ENCODE data around the gene ZCCHC8.
"Not testable (repeated sequence)": the region's sequence is repeated elsewhere in the genome, so short reads cannot be mapped to it uniquely, and the experiment has no call there.

The ZCCHC8 gene

GRCh38 chr12:122471324-122472226 lies 29.2 kb downstream of the ZCCHC8 start:
- DNase-seq (ENCODE audit: low read depth): no peak

DNA sequence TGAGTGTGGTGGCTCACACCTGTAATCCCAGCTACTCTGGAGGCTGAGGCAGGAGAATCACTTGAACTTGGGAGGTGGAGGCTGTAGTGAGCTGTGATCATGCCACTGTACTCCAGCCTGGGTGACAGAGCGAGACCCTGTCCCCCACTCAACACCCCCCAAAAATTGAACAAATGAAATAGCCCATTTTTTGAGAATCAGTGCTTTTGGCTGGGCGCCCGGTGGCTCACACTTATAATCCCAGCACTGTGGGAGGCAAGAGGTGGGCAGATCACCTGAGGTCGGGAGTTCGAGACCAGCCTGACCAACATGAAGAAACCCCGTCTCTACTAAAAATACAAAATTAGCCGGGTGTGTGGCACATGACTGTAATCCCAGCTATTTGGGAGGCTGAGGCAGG lies 30.2 kb downstream of the ZCCHC8 start:
- not testable (repeated sequence) for DNase-seq (ENCODE audit: low read depth)

DNA sequence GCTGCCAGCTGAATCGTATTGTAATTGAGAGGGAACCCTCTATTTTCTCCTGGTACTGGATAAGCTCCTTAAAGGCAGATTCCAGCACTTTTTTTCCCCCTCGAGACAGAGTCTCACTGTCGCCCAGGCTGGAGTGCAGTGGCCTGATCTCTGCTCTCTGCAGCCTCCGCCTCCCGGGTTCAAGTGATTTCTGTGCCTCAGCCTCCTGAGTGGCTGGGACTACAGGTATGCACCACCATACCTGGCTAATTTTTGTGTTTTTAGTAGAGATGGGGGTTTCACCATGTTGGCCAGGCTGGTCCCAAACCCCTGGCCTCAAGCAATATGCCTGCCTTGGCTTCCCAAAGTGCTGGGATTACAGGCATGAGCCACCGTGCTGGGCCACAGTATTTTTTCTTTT lies 30.9 kb downstream of the ZCCHC8 start:
- not testable (repeated sequence) for DNase-seq (ENCODE audit: low read depth)

GRCh38 chr12:122467983-122468382 lies 32.7 kb downstream of the ZCCHC8 start:
- no peak for DNase-seq (ENCODE audit: low read depth)

GRCh38 chr12:122464317-122465042 lies 36.3 kb downstream of the ZCCHC8 start:
- DNase-seq (ENCODE audit: low read depth): peak; percentile 90

GRCh38 chr12:122460641-122461040 lies 40.1 kb downstream of the ZCCHC8 start:
- no peak for DNase-seq (ENCODE audit: low read depth)

GRCh38 chr12:122460061-122460460 lies 40.7 kb downstream of the ZCCHC8 start:
- no peak for DNase-seq (ENCODE audit: low read depth)

DNA sequence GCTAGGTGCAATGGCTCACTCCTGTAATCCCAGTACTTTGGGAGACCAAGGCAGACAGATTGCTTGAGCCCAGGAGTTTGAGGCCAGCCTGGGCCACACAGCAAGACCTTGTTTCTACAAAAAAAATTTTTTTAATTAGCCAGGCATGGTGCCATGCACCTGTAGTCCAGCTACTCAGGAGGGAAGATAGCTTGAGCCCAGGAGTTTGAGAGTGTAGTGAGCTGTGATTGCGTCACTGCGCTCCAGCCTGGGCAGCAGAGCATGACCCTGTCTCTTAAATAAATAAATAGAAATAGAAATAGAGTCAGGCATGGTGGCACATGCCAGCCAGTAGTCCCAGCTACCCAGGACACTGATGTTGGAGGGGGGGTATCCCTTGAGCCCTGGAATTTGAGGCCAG lies 41.5 kb downstream of the ZCCHC8 start:
- DNase-seq (ENCODE audit: low read depth): no peak

- no peak for DNase-seq (ENCODE audit: low read depth)
Measured at GRCh38 chr12:122458105-122459035, 42.4 kb downstream of the ZCCHC8 start.

- no peak for DNase-seq (ENCODE audit: low read depth)
Measured at GRCh38 chr12:122457627-122458026, 43.1 kb downstream of the ZCCHC8 start.

GRCh38 chr12:122454739-122455138 lies 46.0 kb downstream of the ZCCHC8 start:
- no peak for DNase-seq (ENCODE audit: low read depth)

- DNase-seq (ENCODE audit: low read depth): no peak
Measured at GRCh38 chr12:122454250-122454721, 46.4 kb downstream of the ZCCHC8 start.

DNA sequence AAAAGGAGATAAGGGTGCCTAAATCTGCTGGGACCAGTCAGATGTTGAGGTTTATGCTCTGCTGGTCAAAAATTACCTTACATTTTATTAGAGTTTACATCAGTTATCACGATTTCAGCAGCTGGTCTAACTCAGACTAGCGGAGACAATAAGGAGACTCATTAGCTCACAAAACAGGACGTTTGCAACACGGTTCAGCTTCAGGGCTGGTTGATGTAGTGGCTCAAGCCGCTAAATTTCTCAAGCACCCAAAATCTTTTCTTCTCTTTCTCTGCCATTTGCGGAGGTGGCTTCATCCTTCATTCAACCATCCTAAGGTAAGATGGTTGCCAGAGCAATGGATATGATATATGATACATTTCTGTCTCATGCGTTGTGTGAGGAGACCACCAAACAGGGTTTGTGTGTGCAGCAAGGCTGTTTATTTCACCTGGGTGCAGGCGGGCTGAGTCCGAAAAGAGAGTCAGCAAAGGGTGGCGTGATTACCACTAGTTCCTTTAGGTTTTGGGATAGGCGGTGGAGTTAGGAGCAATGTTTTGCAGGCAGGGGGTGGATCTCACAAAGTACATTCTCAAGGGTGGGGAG lies 47.9 kb downstream of the ZCCHC8 start:
- DNase-seq (ENCODE audit: low read depth): no peak

GRCh38 chr12:122449317-122449716 lies 51.4 kb downstream of the ZCCHC8 start:
- DNase-seq (ENCODE audit: low read depth): peak; percentile 34

GRCh38 chr12:122447825-122448224 lies 52.9 kb downstream of the ZCCHC8 start:
- DNase-seq (ENCODE audit: low read depth): not testable (repeated sequence)

- DNase-seq (ENCODE audit: low read depth): not testable (repeated sequence)
Measured at GRCh38 chr12:122446390-122446789, 54.3 kb downstream of the ZCCHC8 start.

DNA sequence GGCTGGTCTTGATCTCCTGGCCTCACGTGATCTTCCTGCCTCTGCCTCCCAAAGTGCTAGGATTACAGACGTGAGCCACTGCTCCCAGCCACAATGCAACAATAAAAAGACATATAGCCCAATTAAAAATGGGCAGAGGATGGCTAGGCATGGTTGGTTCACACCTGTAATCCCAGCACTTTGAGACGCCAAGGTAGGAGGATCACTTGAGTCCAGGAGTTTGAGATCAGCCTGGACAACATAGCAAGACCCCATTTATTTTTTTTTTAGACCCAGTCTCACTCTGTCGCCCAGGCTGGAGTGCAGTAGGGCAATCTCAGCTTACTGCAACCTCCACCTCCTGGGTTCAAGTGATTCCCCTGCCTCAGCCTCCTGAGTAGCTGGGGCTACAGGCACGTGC lies 56.7 kb downstream of the ZCCHC8 start:
- DNase-seq (ENCODE audit: low read depth): not testable (repeated sequence)

DNA sequence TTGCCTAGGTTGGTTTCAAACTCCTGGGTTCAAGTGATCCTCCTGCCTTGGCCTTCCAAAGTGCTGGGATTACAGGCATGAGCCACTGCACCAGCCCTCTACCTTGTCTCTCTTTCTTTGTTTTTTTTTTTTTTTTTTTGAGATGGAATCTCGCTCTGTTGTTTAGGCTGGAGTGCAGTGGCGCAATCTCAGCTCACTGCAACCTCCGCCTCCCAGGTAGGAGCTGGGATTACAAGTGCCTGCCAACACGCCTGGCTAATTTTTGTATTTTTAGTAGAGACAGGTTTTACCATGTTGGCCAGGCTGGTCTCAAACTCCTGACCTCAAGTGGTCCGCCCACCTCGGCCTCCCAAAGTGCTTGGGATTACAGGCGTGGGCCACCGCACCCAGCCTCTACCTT lies 61.9 kb downstream of the ZCCHC8 start:
- DNase-seq (ENCODE audit: low read depth): not testable (repeated sequence)

GRCh38 chr12:122437656-122438121 lies 63.0 kb downstream of the ZCCHC8 start:
- DNase-seq (ENCODE audit: low read depth): peak; percentile 60

DNA sequence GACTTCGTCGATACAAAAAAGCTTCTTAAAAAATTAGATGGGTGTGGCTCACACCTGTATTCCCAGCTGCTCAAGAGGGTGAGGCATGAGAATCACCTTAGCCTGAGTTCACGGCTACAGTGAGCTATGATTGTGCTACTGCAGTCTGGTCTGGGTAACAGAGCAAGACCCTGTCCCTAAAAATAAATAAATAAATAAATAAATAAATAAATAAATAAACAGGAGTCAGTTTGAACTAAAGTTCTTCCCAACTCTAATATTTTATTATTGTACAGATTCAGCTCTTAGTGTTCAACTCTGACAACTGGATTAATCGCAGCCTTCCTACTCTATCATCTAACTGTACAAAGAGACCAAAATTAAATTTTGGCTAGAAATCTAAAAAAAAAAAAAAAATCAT lies 65.5 kb downstream of the ZCCHC8 start:
- no peak for DNase-seq (ENCODE audit: low read depth)

- DNase-seq (ENCODE audit: low read depth): not testable (repeated sequence)
Measured at GRCh38 chr12:122429043-122429442, 71.7 kb downstream of the ZCCHC8 start.
